ENCODE measurements around the gene EXOC6B.
A peak's percentile ranks its signal among the peaks of the same experiment; 100 is the strongest.

EXOC6B gene

GRCh38 chr2:72150861-72151356 lies 674.9 kb downstream of the EXOC6B start:
- Mint-ChIP-seq H3K27ac (no peak overlapping the region), H3K4me1 (peaks cover 34% of the 10 kb centered on the region), H3K4me3 (no peak overlapping the region), H3K36me3 (peaks cover 2% of the 10 kb centered on the region), H3K9me3 (no peaks in the 10 kb centered on the region), H3K27me3 (peaks cover 41% of the 10 kb centered on the region)

DNA sequence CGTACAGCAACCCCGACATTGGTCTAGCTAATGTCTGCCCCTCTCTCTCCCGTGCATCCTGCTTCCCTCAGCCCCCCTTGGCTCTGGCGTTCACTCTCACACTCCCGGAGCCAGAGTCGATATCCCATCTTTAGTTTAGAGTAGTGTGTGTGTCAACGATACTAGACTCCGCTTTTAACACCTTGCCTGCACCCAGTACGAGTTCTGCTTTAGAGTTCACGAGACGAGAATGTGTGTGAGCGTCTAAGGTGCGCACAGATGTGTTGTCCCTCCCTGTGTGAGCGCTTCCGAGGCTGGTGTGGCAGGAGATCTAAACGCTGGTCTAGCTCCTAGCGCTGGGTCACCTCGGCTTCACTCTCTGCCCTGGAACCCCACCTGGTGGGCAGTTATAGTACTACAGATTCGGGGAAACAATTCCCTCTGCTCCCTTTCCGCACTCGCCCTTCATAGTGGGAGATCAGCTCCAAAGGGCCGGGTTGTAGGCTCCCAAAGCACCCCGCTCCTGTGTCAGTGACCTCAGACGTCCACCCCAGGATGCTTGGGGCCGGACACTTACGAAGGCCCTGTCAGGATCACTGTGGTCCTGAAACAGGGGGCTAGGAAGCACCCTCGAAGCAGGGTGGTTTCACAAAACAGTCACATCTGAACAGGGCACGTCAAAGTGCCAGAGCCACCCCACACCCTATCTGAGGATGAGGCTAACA lies 675.5 kb downstream of the EXOC6B start:
- H3K4me1 Mint-ChIP-seq: peaks cover 40% of the 10 kb centered on the region
- H3K9me3 Mint-ChIP-seq: no peaks in the 10 kb centered on the region
- H3K4me3 Mint-ChIP-seq: peak overlapping the region; percentile 78
- peaks cover 45% of the 10 kb centered on the region for H3K27me3 Mint-ChIP-seq
- no peak overlapping the region for H3K27ac Mint-ChIP-seq
- H3K36me3 Mint-ChIP-seq: peaks cover 2% of the 10 kb centered on the region

DNA sequence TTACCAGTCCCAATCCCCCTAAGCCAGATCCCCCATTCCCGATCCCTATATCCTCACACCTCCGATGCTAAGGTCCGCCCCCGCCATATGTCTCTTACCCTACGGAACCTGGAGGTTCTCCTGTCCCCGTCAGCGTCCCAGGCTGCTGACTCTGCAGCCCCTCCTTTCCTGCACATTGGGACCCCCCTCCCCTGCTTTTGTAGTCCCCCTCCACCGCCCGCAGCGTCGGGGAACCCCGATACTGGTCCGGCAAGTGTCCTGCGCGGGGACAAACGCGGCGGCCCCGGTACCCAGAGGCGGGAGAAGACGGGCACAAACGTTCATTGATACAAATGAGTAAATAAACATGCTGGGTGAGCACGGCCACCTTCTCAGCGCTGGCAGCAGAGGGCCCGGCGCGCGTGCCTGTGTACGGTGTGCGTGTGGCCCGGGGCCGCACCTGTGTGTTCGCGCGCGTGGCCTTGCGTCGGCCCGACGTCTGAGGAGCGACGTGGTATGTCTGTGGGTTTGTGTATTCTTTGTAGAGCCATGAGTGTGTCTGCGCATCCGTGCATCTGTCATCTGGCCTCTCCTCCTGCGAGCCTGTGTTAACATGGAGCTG lies 676.2 kb downstream of the EXOC6B start:
- Mint-ChIP-seq H3K9me3 (no peaks in the 10 kb centered on the region), H3K4me1 (peaks cover 40% of the 10 kb centered on the region), H3K27me3 (peaks cover 45% of the 10 kb centered on the region), H3K36me3 (peaks cover 2% of the 10 kb centered on the region), H3K27ac (no peak overlapping the region), H3K4me3 (peak overlapping the region; percentile 78)

DNA sequence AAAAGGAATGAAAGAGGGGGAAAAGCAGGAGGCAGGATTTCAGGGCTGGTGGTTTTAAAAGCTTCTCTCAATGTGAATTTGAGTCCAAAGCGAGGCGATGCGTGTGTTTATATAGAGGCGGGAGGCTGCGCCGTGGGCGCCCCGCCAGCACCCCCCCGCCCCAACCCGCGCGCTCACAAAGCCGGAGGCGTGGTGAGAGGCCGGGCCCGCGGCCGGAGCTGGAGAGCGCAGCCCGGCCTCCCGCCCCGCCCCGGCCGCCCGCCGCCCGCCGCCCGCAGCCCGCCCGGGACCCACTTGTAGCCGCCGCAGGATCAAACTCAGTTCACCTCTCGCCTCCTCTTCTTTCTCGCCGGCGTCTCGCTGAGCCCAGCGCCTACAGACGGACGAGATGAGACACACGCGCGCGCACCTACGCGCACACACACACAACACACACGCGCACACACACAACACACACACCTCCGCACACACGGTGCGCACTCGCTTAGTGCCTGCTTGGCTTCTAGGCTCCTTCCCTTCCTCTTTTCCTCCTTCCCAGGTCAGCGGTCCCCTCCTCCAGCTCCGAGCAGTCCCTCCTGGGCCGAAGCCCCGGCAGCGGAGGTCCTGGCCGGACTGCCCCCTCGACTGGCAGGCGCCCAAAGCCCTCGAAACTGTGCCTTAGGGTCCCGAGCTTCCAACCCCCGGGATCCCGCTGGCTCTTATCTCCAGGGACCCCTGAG lies 676.8 kb downstream of the EXOC6B start:
- H3K27me3 Mint-ChIP-seq: peaks cover 48% of the 10 kb centered on the region
- H3K27ac Mint-ChIP-seq: peak overlapping the region; percentile 81
- peaks cover 2% of the 10 kb centered on the region for H3K36me3 Mint-ChIP-seq
- H3K9me3 Mint-ChIP-seq: no peaks in the 10 kb centered on the region
- H3K4me1 Mint-ChIP-seq: peaks cover 43% of the 10 kb centered on the region
- peak overlapping the region; percentile 92 for H3K4me3 Mint-ChIP-seq

DNA sequence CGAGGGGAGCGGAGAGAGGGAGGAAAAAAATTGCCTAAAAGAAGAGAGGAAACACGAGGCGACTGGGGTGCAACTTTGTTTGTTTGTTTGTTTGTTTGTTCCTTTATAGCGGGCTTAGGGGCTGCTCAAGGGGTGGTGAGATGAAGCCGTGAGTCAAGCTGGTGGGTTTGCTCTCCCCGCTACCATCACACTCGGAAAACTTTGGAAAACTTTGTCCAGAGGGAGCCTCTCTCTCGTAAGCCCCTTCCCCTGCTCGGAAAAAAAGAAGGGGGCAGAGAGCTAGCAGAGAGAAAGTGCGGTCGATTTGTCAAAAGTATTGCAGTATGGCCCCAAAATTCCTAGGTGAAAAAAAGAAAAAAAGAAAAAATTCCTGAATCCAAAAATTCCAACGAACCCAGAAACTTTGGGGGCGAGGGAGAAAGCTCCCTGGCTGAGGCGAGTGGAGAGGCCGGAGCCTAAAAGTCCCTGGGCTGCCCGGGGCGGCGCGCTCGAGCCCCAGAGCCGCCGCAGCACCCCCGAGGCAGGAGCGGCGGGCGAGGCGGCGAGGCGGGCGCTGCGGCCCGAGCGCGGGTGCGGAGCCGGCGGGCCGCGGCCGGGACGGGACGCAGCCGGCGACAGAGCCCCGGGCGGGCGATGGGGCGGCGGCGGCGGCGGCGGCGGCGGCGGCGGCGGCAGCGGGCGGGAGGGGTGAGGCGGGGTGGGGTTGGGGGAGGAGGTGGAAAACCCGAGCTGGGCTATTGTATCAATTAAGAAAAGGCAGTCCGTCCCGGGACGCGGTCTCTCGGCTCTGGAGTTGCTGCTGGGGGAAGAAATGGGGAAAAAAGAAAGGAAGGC lies 677.6 kb downstream of the EXOC6B start:
- peaks cover 48% of the 10 kb centered on the region for H3K4me1 Mint-ChIP-seq
- no peaks in the 10 kb centered on the region for H3K9me3 Mint-ChIP-seq
- H3K27me3 Mint-ChIP-seq: peaks cover 52% of the 10 kb centered on the region
- peaks cover 2% of the 10 kb centered on the region for H3K36me3 Mint-ChIP-seq
- peak overlapping the region; percentile 81 for H3K27ac Mint-ChIP-seq
- peak overlapping the region; percentile 92 for H3K4me3 Mint-ChIP-seq

- Mint-ChIP-seq H3K9me3 (no peaks in the 10 kb centered on the region), H3K4me3 (peak within 1 kb of the TSS; percentile 92), H3K4me1 (peaks cover 48% of the 10 kb centered on the region), H3K27ac (peak within 1 kb of the TSS; percentile 81), H3K36me3 (peaks cover 2% of the 10 kb centered on the region), H3K27me3 (peaks cover 52% of the 10 kb centered on the region)
Measured at GRCh38 chr2:72147303-72147971, 678.4 kb downstream of the EXOC6B start, which contains the start of gene CYP26B1. CYP26B1 (minus strand) TSS chr2:72147862; CDS start chr2:72147834, 28 bp downstream.

- H3K27ac Mint-ChIP-seq: peak overlapping the region; percentile 27
- peak overlapping the region; percentile 68 for H3K4me3 Mint-ChIP-seq
- H3K36me3 Mint-ChIP-seq: peaks cover 2% of the 10 kb centered on the region
- peaks cover 48% of the 10 kb centered on the region for H3K4me1 Mint-ChIP-seq
- peaks cover 57% of the 10 kb centered on the region for H3K27me3 Mint-ChIP-seq
- no peaks in the 10 kb centered on the region for H3K9me3 Mint-ChIP-seq
Measured at GRCh38 chr2:72146347-72147302, 679.2 kb downstream of the EXOC6B start.

DNA sequence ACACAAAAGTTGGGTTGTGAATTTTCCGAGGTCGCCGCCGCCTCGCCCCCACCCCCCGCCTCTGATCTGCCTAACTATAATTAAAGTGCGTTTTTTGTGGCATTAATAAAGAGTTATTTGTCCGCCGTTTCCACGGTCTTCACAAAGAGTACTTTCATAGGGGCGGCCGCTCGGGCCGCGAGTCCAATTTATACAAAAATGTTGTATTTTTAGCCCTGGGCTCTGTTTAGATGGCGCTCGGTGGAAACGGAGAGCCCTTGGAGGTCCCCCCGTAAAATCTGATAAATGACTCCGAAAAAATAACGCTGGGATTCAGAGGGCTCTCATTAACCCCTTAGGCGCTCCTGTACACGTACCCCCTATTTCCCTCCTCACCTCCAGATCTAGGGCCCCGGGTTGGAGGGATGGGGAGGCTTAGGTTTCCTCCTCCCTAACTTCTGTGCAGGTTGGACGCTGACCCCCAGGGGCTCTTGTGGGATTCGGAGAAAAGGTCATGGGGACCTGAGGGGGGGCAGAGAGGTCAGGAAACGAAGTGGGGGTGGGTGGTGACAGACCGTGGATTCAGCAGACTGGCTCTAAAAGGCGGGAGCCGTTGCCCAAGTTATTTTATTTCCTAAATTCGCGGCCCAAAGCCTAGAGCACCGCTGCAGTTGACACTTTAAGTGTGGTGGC lies 680.0 kb downstream of the EXOC6B start:
- Mint-ChIP-seq H3K9me3 (no peaks in the 10 kb centered on the region), H3K4me1 (peaks cover 48% of the 10 kb centered on the region)

DNA sequence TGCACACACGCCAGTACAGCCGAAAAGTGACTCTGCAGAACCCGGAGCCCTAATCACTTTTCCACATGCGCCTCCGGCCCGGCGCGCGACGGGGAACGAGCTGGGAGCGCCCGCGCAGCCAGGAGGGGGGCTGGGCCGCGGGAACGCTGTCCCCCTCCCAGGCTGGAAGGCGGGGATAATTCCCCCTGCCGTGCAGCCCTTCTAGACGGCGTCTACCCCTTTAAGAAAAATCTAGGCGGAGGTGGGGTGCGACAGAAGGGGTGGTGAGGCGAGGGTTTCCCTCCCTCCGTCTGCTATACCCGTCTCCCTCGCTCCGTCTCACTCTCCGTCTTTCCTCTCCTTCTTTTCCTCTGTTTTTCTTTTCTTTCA lies 680.6 kb downstream of the EXOC6B start:
- Mint-ChIP-seq H3K36me3 (peaks cover 2% of the 10 kb centered on the region), H3K27me3 (peaks cover 48% of the 10 kb centered on the region), H3K4me3 (peak overlapping the region; percentile 79), H3K9me3 (no peaks in the 10 kb centered on the region), H3K4me1 (peaks cover 46% of the 10 kb centered on the region), H3K27ac (no peak overlapping the region)

More for the DNA sequence above, 680.0 kb downstream of the EXOC6B start:
- Mint-ChIP-seq H3K27ac (no peak overlapping the region), H3K36me3 (peaks cover 2% of the 10 kb centered on the region), H3K27me3 (peaks cover 51% of the 10 kb centered on the region), H3K4me3 (peak overlapping the region; percentile 79)

- Mint-ChIP-seq H3K27ac (no peak overlapping the region), H3K36me3 (peaks cover 2% of the 10 kb centered on the region), H3K9me3 (no peaks in the 10 kb centered on the region), H3K4me1 (peaks cover 41% of the 10 kb centered on the region), H3K4me3 (peak overlapping the region; percentile 70), H3K27me3 (peaks cover 42% of the 10 kb centered on the region)
Measured at GRCh38 chr2:72144632-72145288, 681.1 kb downstream of the EXOC6B start.

DNA sequence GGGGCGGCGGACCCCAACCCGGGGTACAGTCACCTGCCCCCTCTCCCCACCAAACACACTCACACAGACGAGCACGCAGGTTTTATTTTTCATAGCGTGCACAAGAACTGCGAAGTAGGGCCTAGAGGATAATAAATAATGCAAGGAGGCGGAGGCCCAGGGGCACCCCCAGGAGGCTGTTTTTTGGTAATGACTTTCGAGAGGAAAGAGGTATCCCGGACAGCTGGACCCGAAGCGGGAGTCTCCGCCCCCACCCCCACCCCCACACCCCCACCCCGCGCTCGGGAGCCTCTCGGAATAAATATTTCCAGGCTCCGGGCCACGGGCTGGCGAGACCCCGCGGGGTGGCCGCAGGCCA lies 681.6 kb downstream of the EXOC6B start:
- H3K4me3 Mint-ChIP-seq: peak overlapping the region; percentile 60
- no peaks in the 10 kb centered on the region for H3K9me3 Mint-ChIP-seq

DNA sequence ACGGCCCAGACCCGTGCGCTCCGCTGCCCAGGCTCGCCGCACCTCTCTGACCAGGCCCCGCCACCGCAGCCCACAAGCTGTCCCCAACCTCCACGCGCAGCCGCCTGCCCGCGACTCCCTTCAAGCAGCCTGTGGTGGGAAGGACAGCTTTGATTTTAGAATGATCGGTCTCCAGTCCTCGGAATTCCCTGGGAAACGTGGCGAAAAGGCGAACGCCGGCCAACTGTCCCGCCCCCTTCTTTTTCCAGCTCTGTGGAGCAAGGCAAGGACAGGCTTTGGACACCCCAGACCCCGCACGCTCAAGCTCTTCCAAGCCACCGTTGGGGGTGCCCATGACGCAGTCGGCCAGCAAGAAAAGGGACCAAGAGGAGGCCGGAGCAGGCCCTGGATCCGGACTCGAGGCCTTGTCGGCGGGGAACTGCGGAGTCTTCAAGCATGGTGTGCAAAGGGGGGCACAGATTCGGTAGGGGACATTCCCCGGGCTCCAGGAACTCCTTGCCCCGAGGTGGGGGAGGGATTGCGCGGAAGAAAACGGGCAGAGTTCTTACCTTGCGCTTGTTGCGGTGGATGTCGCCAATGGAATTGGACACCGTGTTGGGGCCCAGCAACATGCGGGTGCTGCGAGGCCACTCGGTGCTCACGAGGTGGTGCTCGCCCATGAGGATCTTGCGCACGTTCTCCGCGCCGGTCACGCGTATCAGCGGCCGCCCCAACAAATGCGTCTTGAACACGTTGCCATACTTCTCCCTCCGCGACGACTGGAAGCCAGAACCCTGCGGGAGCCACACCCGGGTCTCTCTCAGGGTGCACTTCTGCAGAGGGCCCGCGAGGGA lies 682.2 kb downstream of the EXOC6B start:
- Mint-ChIP-seq H3K27me3 (peaks cover 33% of the 10 kb centered on the region), H3K9me3 (no peaks in the 10 kb centered on the region), H3K4me3 (peak overlapping the region; percentile 60), H3K27ac (no peak overlapping the region), H3K4me1 (peaks cover 30% of the 10 kb centered on the region), H3K36me3 (peaks cover 1% of the 10 kb centered on the region)

More for the DNA sequence above, 681.6 kb downstream of the EXOC6B start:
- H3K27ac Mint-ChIP-seq: no peak overlapping the region
- peaks cover 37% of the 10 kb centered on the region for H3K27me3 Mint-ChIP-seq
- peaks cover 2% of the 10 kb centered on the region for H3K36me3 Mint-ChIP-seq
- peaks cover 36% of the 10 kb centered on the region for H3K4me1 Mint-ChIP-seq
